Measurements from ENCODE around the gene SRP68. TPM values are rescaled to one million over a fixed set of nuclear protein-coding genes. Genes with fewer than 3 reads are reported as not detected.

The SRP68 gene
- polyA plus RNA-seq, 1 experiment = 101 TPM

GRCh38 chr17:76115138-76115754 is 42.9 kb upstream of the SRP68 start:
- no peak for TF ChIP-seq CTCF (IDR thresholded peaks at IDR 0.05; ENCODE audit: low read depth, low read length)
- Histone ChIP-seq H3K9me3 (ENCODE audit: control insufficient read depth, insufficient read depth, low read length) (no peaks in the 10 kb centered on the region), H3K27me3 (ENCODE audit: control insufficient read depth, insufficient read depth, low read length) (peaks cover 2% of the 10 kb centered on the region), H3K27ac (ENCODE audit: low read depth, low read length) (no peak overlapping the region), H3K4me3 (ENCODE audit: low read depth, low read length) (no peak overlapping the region)
- ChIA-PET CTCF (interaction anchor here (1.8 kb wide), 1 partner anchor 165 kb away, joined by 8 read pairs; no protein-coding TSS in a partner anchor), POLR2A (no interaction called here)
- DNase-seq (ENCODE audit: low read depth, low spot score) = no peak

DNA sequence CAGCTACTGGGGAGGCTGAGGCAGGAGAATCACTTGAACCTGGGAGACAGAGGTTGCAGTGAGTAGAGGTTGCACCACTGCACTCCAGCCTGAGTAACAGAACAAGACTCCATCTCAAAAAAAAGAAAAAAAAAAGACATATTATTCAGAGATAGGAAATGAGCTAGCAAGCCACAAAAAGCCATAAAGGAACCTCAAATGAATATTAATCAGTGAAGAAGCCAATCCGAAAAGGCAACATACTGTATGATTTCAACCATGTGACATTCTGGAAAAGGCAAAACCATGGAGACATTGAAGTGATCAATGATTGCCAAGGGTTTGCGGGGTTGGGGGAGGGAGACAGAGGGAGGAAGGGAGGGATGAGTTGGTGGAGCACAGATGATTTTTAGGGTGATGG is 39.6 kb upstream of the SRP68 start:
- H3K9me3 ChIP-seq (ENCODE audit: control insufficient read depth, insufficient read depth, low read length) = no peaks in the 10 kb centered on the region
- TF ChIP-seq CTCF (IDR thresholded peaks at IDR 0.05; ENCODE audit: low read depth, low read length) = no peak
- H3K4me3 ChIP-seq (ENCODE audit: low read depth, low read length) = no peak overlapping the region
- ChIA-PET POLR2A (no interaction called here), CTCF (interaction anchor here (1.0 to 1.9 kb wide), 2 partner anchors 10 to 168 kb away, joined by 5 to 6 read pairs; no protein-coding TSS in a partner anchor)
- H3K27me3 ChIP-seq (ENCODE audit: control insufficient read depth, insufficient read depth, low read length) = peaks cover 2% of the 10 kb centered on the region
- no peak for DNase-seq (ENCODE audit: low read depth, low spot score)
- H3K27ac ChIP-seq (ENCODE audit: low read depth, low read length) = no peak overlapping the region

DNA sequence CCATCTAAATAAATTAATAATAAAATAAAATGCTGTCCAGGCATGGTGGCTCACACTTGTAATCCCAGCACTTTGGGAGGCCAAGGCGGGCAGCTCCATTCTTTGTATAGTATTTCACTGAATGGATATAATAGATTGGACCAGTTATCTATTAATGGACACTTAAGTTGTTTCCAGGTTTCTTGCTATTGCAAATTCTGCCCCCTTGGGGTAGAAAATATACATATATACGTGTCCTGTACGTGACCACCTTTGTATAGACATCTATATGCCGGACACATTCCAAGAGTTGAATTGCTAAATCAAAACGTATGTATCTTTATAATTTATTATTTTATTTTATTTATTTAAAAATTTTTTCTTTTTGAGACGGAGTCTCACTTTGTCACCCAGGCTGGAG is 35.2 kb upstream of the SRP68 start:
- Histone ChIP-seq H3K27me3 (ENCODE audit: control insufficient read depth, insufficient read depth, low read length) (peaks cover 2% of the 10 kb centered on the region), H3K4me3 (ENCODE audit: low read depth, low read length) (no peak overlapping the region), H3K27ac (ENCODE audit: low read depth, low read length) (no peak overlapping the region), H3K9me3 (ENCODE audit: control insufficient read depth, insufficient read depth, low read length) (peaks cover 3% of the 10 kb centered on the region; the same call in 1 of the 2 replicates)
- ChIA-PET CTCF (no interaction called here), POLR2A (no interaction called here)
- no peak for DNase-seq (ENCODE audit: low read depth, low spot score)
- TF ChIP-seq CTCF (IDR thresholded peaks at IDR 0.05; ENCODE audit: low read depth, low read length) = no peak

DNA sequence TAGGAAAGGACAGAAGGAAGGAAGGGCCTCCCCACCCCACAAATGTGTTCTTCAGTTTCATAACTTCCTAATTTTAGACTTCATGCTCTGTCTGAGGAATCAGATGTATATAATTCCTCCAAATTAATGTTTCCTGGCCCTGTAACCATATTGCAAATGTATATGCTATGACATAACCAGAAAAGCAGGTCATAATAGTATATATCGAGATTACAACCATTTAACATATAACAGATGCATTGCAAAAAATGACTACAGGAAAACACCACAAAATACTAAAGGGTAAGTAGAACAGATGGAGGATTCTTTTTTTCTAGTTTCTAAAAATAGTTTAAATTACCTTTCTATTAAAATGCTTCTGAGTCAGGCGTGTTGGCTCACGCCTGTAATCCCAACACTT is 34.4 kb upstream of the SRP68 start:
- H3K27ac ChIP-seq (ENCODE audit: low read depth, low read length) = no peak overlapping the region
- ChIA-PET CTCF (interaction anchor here (0.8 to 1.3 kb wide), 2 partner anchors 173 to 291 kb away, joined by 3 to 4 read pairs; no protein-coding TSS in a partner anchor), POLR2A (interaction anchor here (0.9 kb wide), 1 partner anchor 12 kb away, joined by 4 read pairs; no protein-coding TSS in a partner anchor)
- peaks cover 3% of the 10 kb centered on the region; the same call in 1 of the 2 replicates for H3K9me3 ChIP-seq (ENCODE audit: control insufficient read depth, insufficient read depth, low read length)
- no peaks in the 10 kb centered on the region for H3K27me3 ChIP-seq (ENCODE audit: control insufficient read depth, insufficient read depth, low read length)
- no peak for TF ChIP-seq CTCF (IDR thresholded peaks at IDR 0.05; ENCODE audit: low read depth, low read length)
- no peak for DNase-seq (ENCODE audit: low read depth, low spot score)
- H3K4me3 ChIP-seq (ENCODE audit: low read depth, low read length) = no peak overlapping the region

GRCh38 chr17:76104896-76105231 is 32.5 kb upstream of the SRP68 start:
- ChIA-PET POLR2A (no interaction called here), CTCF (interaction anchor here (4.1 kb wide), 1 partner anchor 174 kb away, joined by 22 read pairs; no protein-coding TSS in a partner anchor)
- H3K27ac ChIP-seq (ENCODE audit: low read depth, low read length) = no peak overlapping the region
- no peak for DNase-seq (ENCODE audit: low read depth, low spot score)
- no peaks in the 10 kb centered on the region for H3K27me3 ChIP-seq (ENCODE audit: control insufficient read depth, insufficient read depth, low read length)
- no peak overlapping the region for H3K4me3 ChIP-seq (ENCODE audit: low read depth, low read length)
- peaks cover 3% of the 10 kb centered on the region; the same call in 1 of the 2 replicates for H3K9me3 ChIP-seq (ENCODE audit: control insufficient read depth, insufficient read depth, low read length)
- TF ChIP-seq CTCF (IDR thresholded peaks at IDR 0.05; ENCODE audit: low read depth, low read length) = no peak
